GM23248 (cell line): ENCODE results near the gene PET100.

Source experiments
- EZH2 ChIP-seq: fragments of 200-600 bp; sonication (generic); IDR thresholded peaks from 2 replicates; pipeline ENCODE4 v1.6.1; 2018; ENCODE audit warnings: antibody characterized with exemption, mild to moderate bottlenecking; ENCODE audit not compliant: insufficient read depth, poor library complexity, severe bottlenecking
- EZH2phosphoT487 ChIP-seq: fragments of 200-600 bp; sonication (generic); IDR thresholded peaks from 2 replicates; pipeline ENCODE4 v1.6.1; 2018; ENCODE audit warnings: antibody characterized with exemption, moderate library complexity, mild to moderate bottlenecking, low read depth; ENCODE audit not compliant: insufficient read depth

DNA sequence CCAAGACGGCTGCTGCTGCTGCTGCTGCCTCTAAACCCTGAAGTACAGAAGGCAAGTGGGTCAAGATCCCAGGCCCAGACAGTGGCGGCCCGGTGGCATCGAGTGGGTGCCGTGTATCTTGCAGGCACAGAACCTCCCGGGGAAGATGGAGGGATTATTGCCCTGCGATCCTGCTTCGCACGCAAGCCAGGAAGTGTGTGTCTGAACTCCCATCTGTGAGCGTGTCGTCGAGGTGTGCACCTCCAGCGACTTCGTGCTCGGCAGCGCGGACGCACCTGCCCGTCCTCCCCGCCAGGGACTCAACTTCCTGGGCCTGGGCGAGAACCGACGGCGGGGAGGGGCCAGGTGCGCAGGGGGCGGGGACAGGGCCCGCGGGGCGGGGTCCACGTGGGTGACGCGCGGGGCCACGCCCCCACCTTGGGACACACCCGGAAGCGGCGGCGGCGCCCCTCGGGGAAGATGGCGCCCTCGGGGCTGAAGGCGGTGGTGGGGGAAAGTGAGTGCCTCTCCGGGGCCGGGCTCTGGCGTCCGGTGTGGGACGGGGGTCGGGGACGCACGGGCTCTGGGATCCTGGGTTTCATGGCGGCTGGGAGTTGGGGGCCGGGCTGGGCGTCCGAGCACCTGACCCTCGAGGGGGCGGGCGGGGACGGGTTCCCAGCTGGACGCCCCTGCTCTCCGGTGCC lies 7.2 kb downstream of the PET100 start, which contains the start of gene STXBP2:
- TF ChIP-seq EZH2phosphoT487 (no peak), EZH2 (no peak)
